G401.6 (cell line): ENCODE data around the gene PGGHG.
"Not testable (repeated sequence)": the region's sequence is repeated elsewhere in the genome, so short reads cannot be mapped to it uniquely, and the experiment has no call there.

ENCODE experiments used
- FAIRE-seq: peaks from 2 replicates; lab custom pipeline; 2012; peaks lifted over from hg19 to GRCh38; lab: Jason Lieb, UNC

The PGGHG gene

GRCh38 chr11:285021-285893, 3.7 kb upstream of the PGGHG start:
- no peak for FAIRE-seq

- no peak for FAIRE-seq
Observed at GRCh38 chr11:285894-286220, 3.1 kb upstream of the PGGHG start.

GRCh38 chr11:286977-287820, 1.7 kb upstream of the PGGHG start:
- FAIRE-seq = not testable (repeated sequence)

GRCh38 chr11:287821-288477, 977 bp upstream of the PGGHG start:
- no peak for FAIRE-seq

GRCh38 chr11:289398-289711, 429 bp downstream of the PGGHG start:
- FAIRE-seq = no peak

GRCh38 chr11:289712-290620, 1.0 kb downstream of the PGGHG start:
- no peak for FAIRE-seq

GRCh38 chr11:290621-291231, 1.8 kb downstream of the PGGHG start:
- no peak for FAIRE-seq

- no peak for FAIRE-seq
Observed at GRCh38 chr11:291281-292210, 2.6 kb downstream of the PGGHG start.

- FAIRE-seq = no peak
Observed at GRCh38 chr11:292211-293121, 3.5 kb downstream of the PGGHG start.

GRCh38 chr11:293271-293851, 4.4 kb downstream of the PGGHG start:
- no peak for FAIRE-seq

- FAIRE-seq = no peak
Observed at GRCh38 chr11:293852-294661, 5.1 kb downstream of the PGGHG start.

GRCh38 chr11:294780-295179, 5.9 kb downstream of the PGGHG start:
- no peak for FAIRE-seq

- FAIRE-seq = no peak
Observed at GRCh38 chr11:295351-296170, 6.6 kb downstream of the PGGHG start.

GRCh38 chr11:296171-297050, 7.5 kb downstream of the PGGHG start:
- no peak for FAIRE-seq

GRCh38 chr11:297051-297585, 8.2 kb downstream of the PGGHG start:
- no peak for FAIRE-seq
